Measurements from ENCODE around the gene LRFN3.

The LRFN3 gene

DNA sequence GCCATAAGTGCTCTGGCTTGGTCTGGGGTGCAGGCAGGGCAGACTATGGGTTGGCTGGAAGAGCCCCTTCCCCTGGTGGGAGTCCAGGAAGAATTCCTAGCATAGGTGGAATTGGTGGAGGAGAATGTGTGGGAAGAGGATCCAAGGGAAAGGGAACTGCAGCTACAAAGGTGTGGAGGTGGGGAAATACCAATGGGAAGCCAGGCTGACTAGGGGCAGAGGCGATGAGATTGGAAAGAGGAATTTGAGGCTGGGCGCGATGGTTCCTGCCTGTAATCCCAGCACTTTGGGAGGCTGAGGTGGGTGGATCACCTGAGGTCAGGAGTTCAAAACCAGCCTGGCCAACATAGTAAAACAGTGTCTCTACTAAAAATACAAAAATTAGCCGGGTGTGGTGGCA is 54.0 kb downstream of the LRFN3 start:
- no peak for TF ChIP-seq CTCF (IDR thresholded peaks at IDR 0.05; ENCODE audit: insufficient read depth, low read length)
- TF ChIP-seq POLR2AphosphoS5 (IDR thresholded peaks at IDR 0.05; ENCODE audit: low read depth): no peak
- no peak overlapping the region for H3K27ac ChIP-seq (replicated peaks)
- no peak for DNase-seq (ENCODE audit: low read depth in 1 of 2, low spot score in 1 of 2)
- H3K27me3 ChIP-seq (ENCODE audit: insufficient read depth, poor library complexity, severe bottlenecking): no peaks in the 10 kb centered on the region
- no peak overlapping the region for H3K4me3 ChIP-seq (replicated peaks; ENCODE audit: insufficient read depth, low read length)

- no peak for TF ChIP-seq REST (IDR thresholded peaks at IDR 0.05; ENCODE audit: insufficient replicate concordance, low read depth)
- no peak for DNase-seq (ENCODE audit: low read depth in 1 of 2, low spot score in 1 of 2)
- H3K27ac ChIP-seq (replicated peaks): no peak overlapping the region
- H3K27me3 ChIP-seq (ENCODE audit: insufficient read depth, poor library complexity, severe bottlenecking): no peaks in the 10 kb centered on the region
- no peak overlapping the region for H3K4me3 ChIP-seq (replicated peaks; ENCODE audit: insufficient read depth, low read length)
These were observed 54.9 kb downstream of the LRFN3 start for GRCh38 chr19:35990771-35991730.

DNA sequence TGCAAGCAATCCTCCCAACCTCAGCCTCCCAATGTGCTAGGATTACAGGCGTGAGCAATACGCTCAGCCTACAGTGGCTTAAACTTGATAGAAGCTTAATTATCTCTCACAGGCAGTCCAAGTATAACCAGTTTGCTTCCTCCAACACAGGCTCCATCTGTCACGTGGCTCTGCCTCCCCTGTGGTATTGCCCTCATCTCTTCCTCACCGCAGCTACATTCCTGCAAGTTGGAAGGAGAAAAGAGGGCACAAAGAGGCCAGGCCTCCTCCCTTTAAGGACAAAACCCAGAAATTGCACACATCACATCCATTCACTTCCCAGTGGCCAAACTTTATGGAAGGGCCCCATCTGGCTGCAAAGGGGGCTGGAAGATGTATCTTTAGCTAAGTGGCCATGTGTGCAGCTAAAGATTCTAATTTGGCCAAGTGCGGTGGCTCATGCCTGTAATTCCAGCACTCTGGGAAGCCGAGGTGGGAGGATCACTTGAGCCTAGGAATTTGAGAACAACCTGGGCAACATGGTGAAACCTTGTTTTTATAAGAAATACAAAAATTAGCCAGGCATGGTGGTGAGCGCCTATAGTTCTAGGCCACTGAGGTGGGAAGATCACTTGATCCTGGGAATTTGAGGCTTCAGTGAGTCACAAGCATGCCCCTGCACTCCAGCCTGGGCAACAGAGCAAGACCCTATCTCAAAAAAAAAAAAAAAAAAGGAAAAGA is 55.7 kb downstream of the LRFN3 start:
- TF ChIP-seq GABPA (IDR thresholded peaks at IDR 0.05; ENCODE audit: low read depth) (no peak), CTCF (IDR thresholded peaks at IDR 0.05; ENCODE audit: insufficient read depth, low read length) (no peak), POLR2AphosphoS5 (IDR thresholded peaks at IDR 0.05; ENCODE audit: low read depth) (no peak), SPI1 (IDR thresholded peaks at IDR 0.05; ENCODE audit: borderline replicate concordance, low read depth) (no peak), REST (IDR thresholded peaks at IDR 0.05; ENCODE audit: insufficient replicate concordance, low read depth) (no peak)
- no peak for DNase-seq (ENCODE audit: low read depth in 1 of 2, low spot score in 1 of 2)
- Histone ChIP-seq H3K27ac (replicated peaks) (no peak overlapping the region), H3K27me3 (ENCODE audit: insufficient read depth, poor library complexity, severe bottlenecking) (no peaks in the 10 kb centered on the region), H3K4me3 (replicated peaks; ENCODE audit: insufficient read depth, low read length) (no peak overlapping the region)

DNA sequence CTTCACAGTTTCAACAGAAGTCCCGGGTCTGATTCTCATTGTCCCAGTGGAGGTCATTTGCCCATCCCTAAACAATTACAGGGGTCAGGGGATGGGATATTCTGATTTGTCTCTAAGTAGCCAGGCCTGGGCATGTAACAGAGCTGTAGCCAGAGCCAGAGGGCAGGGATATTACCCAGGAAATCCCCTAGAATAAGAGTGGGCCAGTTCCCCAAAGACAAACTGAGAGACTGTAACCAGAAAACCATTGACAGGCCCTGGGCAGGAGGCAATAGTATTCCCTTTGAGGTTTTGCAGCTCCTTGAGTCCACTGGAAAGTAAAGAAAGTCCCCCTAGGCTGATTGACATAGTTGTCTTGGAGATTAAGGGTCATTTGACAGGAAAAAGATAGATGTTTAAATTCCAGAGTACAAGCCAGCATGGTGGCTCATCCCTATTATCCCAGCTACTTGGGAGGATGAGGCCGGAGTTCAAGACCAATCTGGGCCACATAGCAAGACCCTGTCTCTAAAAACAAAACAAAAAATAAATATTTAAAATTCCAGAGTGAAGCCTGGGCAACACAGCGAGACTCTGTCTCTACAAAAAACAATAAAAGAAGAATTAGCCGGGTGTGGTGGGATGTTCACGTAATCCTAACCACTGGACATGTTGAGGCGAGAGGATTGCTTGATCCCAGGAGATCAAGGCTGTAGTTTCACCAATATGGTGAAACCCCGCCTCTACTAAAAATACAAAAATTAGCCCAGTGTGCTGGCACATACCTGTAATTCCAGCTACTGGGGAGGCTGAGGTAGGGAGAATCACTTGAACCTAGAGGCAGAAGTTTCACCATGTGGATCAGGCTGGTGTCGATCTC is 57.0 kb downstream of the LRFN3 start:
- no peak overlapping the region for H3K4me3 ChIP-seq (replicated peaks; ENCODE audit: insufficient read depth, low read length)
- no peak overlapping the region for H3K27ac ChIP-seq (replicated peaks)
- no peaks in the 10 kb centered on the region for H3K27me3 ChIP-seq (ENCODE audit: insufficient read depth, poor library complexity, severe bottlenecking)
- no peak for DNase-seq (ENCODE audit: low read depth in 1 of 2, low spot score in 1 of 2)
- no peak for TF ChIP-seq SPI1 (IDR thresholded peaks at IDR 0.05; ENCODE audit: borderline replicate concordance, low read depth)
- no peak for TF ChIP-seq POLR2AphosphoS5 (IDR thresholded peaks at IDR 0.05; ENCODE audit: low read depth)
- TF ChIP-seq GABPA (IDR thresholded peaks at IDR 0.05; ENCODE audit: low read depth): no peak
- no peak for TF ChIP-seq REST (IDR thresholded peaks at IDR 0.05; ENCODE audit: insufficient replicate concordance, low read depth)
- TF ChIP-seq CTCF (IDR thresholded peaks at IDR 0.05; ENCODE audit: insufficient read depth, low read length): no peak
